Heart left ventricle (tissue), 16 donors: Measurements from ENCODE around the gene PRICKLE1. TPM values are rescaled to one million over a fixed set of nuclear protein-coding genes. Genes with fewer than 3 reads are reported as not detected.
A peak's percentile ranks its signal among the peaks of the same experiment; 100 is the strongest.

Experiments
- ATAC-seq, 4 donors: fragments of 200-7000 bp; cut with Tn5 transposase; one replicate each; pipeline ENCODE4 v1.9.1; 2020 to 2022; ENCODE audit warnings: moderate library complexity in 4 of 4, mild to moderate bottlenecking in 3 of 4, moderate number of reproducible peaks in 1 of 4
- DNase-seq, 5 donors: peaks; one replicate each; pipeline ENCODE4 v3.0.0-alpha.2; 2020
- H3K27ac ChIP-seq, 12 donors: fragments of 200-600 bp; sonication (generic) in 4 of 12; one replicate each; pipeline versions ENCODE4 v1.5.0 to v1.8.0; 2016 to 2022; ENCODE audit warnings: mild to moderate bottlenecking in 2 of 12
- H3K27me3 ChIP-seq, 9 donors: fragments of 200-600 bp; sonication (generic) in 2 of 9; one replicate each; pipeline versions ENCODE4 v1.5.1 to v1.8.0; 2016 to 2022; ENCODE audit warnings: mild to moderate bottlenecking in 3 of 9
- H3K36me3 ChIP-seq, 9 donors: fragments of 200-600 bp; sonication (generic) in 2 of 9; one replicate each; pipeline versions ENCODE4 v1.5.0 to v1.8.0; 2018 to 2022; ENCODE audit warnings: mild to moderate bottlenecking in 2 of 9
- H3K4me1 ChIP-seq, 12 donors: fragments of 200-600 bp; sonication (generic) in 4 of 12; one replicate each; pipeline versions ENCODE4 v1.5.0 to v1.8.0; 2016 to 2022; ENCODE audit warnings: mild to moderate bottlenecking in 3 of 12
- H3K4me3 ChIP-seq, 12 donors: fragments of 200-600 bp; sonication (generic) in 4 of 12; one replicate each; pipeline versions ENCODE4 v1.5.0 to v1.8.0; 2017 to 2022; ENCODE audit warnings: mild to moderate bottlenecking in 9 of 12, moderate library complexity in 4 of 12
- H3K9me3 ChIP-seq, 12 donors: fragments of 200-600 bp; sonication (generic) in 4 of 12; one replicate each; pipeline versions ENCODE4 v1.5.0 to v1.8.0; 2016 to 2022; ENCODE audit warnings: mild to moderate bottlenecking in 1 of 12
- CTCF ChIP-seq, 12 donors: fragments of 200-600 bp; sonication (generic) in 4 of 12; IDR thresholded peaks; one replicate each; pipeline versions ENCODE4 v1.5.0 to v1.8.0; 2018 to 2022; ENCODE audit warnings: antibody characterized with exemption in 12 of 12, mild to moderate bottlenecking in 5 of 12
- POLR2A ChIP-seq, 2 donors: fragments of 450-650 bp; IDR thresholded peaks; one replicate each; pipeline ENCODE4 v1.6.1; 2017; ENCODE audit warnings: antibody characterized with exemption in 2 of 2, mild to moderate bottlenecking in 2 of 2, moderate library complexity in 2 of 2
- WGBS, 4 donors: extraction: QIAGEN DNeasy Blood & Tissue Kit in 2 of 4; methylation state at CpG; one replicate each; pipeline versions ENCODE4 v1.1.5 to v1.1.7; 2013 to 2018; 5-methylcytosine and 5-hydroxymethylcytosine counted together
- intact Hi-C, 10 donors: fragments of 100-400 bp; cut with DNase I; formaldehyde crosslinking; loops; one replicate each; pipeline versions ENCODE4 v1.11.1 to v1.14.2; 2022
- polyA plus RNA-seq, 2 donors: library from polyadenylated mRNA; stranded (reverse); fragments of 200-250 nt; gene quantifications; one replicate each; pipeline ENCODE4 v1.2.3, GENCODE V29; 2013
- total RNA-seq, 9 donors: library from RNA; depleted of rRNA in 2 of 9; stranded (reverse); fragments of >200 nt in 2 of 9; fragmentation: NEBNext Ultra II Directional in 3 of 9; extraction: Animal tissue kit (Norgen Biotek cat#: 25700) in 3 of 9; gene quantifications; one replicate each; pipeline versions ENCODE4 v1.1.0 to v1.2.4, GENCODE V29; 2016 to 2023
- donor health status: ischemic (EF 13 %, LVEDD 7.1; RV severe dilation, severe dysfunction).
- donor health status: healthy with polysubstance abuse.
- donor health status: DM: no; HTN: yes; CAD: no.
- donor health status: DM: no; HTN: no; CAD: no.
- donor health status: ischemic (EF 25% LVEDD 6.9; RV normal size, moderate dysfunction).
- donor health status: ischemic (EF 25% LVEDD 5.7; RV mildly dilated, moderate dysfunction).
- donor health status: healthy.
- donor health status: DM: yes; HTN: yes; CAD: no.
- donor health status: ischemic (EF 35%, LVEDD 5.7; RV mildly dilated, moderate dysfunction).
- donor health status: nonischemic (EF 11% LVEDD 7.7; RV severe dilation, severe dysfunction).
- donor health status: DM: yes; HTN: yes; CAD: no.
- donor health status: PGD.
- donor health status: ischemic (EF 29% LVEDD 5.4; RV normal size, mild dysfunction).
- donor health status: nonischemic (EF 23%, LVEDD 6.1; RV moderate dilation, normal function).

PRICKLE1 gene
- total and polyA plus RNA-seq, 11 donors, result 3.2 to 39.2 (median 20.7) TPM

- DNase-seq, result no peak
These were observed 127.1 kb downstream of the PRICKLE1 start for GRCh38 chr12:42462486-42462885.

GRCh38 chr12:42459336-42459847 is 130.2 kb downstream of the PRICKLE1 start:
- intact Hi-C loops, result no loop called here
- DNase-seq, result no peak

More at GRCh38 chr12:42462486-42462885, 127.1 kb downstream of the PRICKLE1 start:
- Histone ChIP-seq H3K4me1 (peaks cover 0 to 13% (median 6%) of the 10 kb centered on the region in 12 donors), H3K4me3 (no peak overlapping the region), H3K27ac (peak overlapping the region in 2 of 12 donors; percentile 20 to 45), H3K9me3 (no peaks in the 10 kb centered on the region), H3K27me3 (no peaks in the 10 kb centered on the region), H3K36me3 (peaks cover 0 to 100% (median 60%) of the 10 kb centered on the region in 9 donors)
- intact Hi-C loops, result loop anchor here in 1 of 10 donors (10.0 kb wide), 1 partner anchor 128 kb away; no protein-coding TSS in a partner anchor
- 19 to 23% (median 21%) methylated on average over 3 of the region's 3 CpGs for WGBS, 4 donors
- peak in 3 of 4 donors; percentile 55 to 65 (median 58) for ATAC-seq
- TF ChIP-seq CTCF (IDR thresholded peaks at IDR 0.05), result no peak
- TF ChIP-seq POLR2A (IDR thresholded peaks at IDR 0.05), result no peak

GRCh38 chr12:42458575-42458974 is 131.0 kb downstream of the PRICKLE1 start:
- ATAC-seq, result no peak
- Histone ChIP-seq H3K4me3 (no peak overlapping the region), H3K4me1 (peaks cover 0 to 10% (median 6%) of the 10 kb centered on the region in 12 donors), H3K27ac (no peak overlapping the region), H3K9me3 (no peaks in the 10 kb centered on the region), H3K36me3 (peaks cover 0 to 77% (median 30%) of the 10 kb centered on the region in 9 donors), H3K27me3 (no peaks in the 10 kb centered on the region)
- intact Hi-C loops, result no loop called here
- WGBS, 4 donors, result 81 to 96% (median 89%) methylated on average over 2 of the region's 2 CpGs
- DNase-seq, result no peak
- TF ChIP-seq POLR2A (IDR thresholded peaks at IDR 0.05) (no peak), CTCF (IDR thresholded peaks at IDR 0.05) (no peak)

More at GRCh38 chr12:42459336-42459847, 130.2 kb downstream of the PRICKLE1 start:
- no peaks in the 10 kb centered on the region for H3K9me3 ChIP-seq
- peaks cover 0 to 12% (median 6%) of the 10 kb centered on the region in 12 donors for H3K4me1 ChIP-seq
- H3K36me3 ChIP-seq, result peaks cover 0 to 86% (median 38%) of the 10 kb centered on the region in 9 donors
- no peak overlapping the region for H3K4me3 ChIP-seq
- H3K27me3 ChIP-seq, result no peaks in the 10 kb centered on the region
- no peak for ATAC-seq
- 80 to 88% (median 87%) methylated on average over 12 of the region's 12 CpGs for WGBS, 4 donors
- H3K27ac ChIP-seq, result no peak overlapping the region
- TF ChIP-seq CTCF (IDR thresholded peaks at IDR 0.05), result no peak
- TF ChIP-seq POLR2A (IDR thresholded peaks at IDR 0.05), result no peak

- ATAC-seq, result peak in 2 of 4 donors; percentile 28 to 35
- Histone ChIP-seq H3K27me3 (no peaks in the 10 kb centered on the region), H3K4me1 (peaks cover 0 to 11% (median 1%) of the 10 kb centered on the region in 12 donors), H3K36me3 (peaks cover 0 to 22% (median 15%) of the 10 kb centered on the region in 9 donors), H3K4me3 (no peak overlapping the region), H3K9me3 (no peaks in the 10 kb centered on the region), H3K27ac (no peak overlapping the region)
- intact Hi-C loops, result no loop called here
- WGBS, 4 donors, result 41 to 66% (median 50%) methylated on average over 2 of the region's 2 CpGs
- no peak for DNase-seq
- TF ChIP-seq POLR2A (IDR thresholded peaks at IDR 0.05), result no peak
- no peak for TF ChIP-seq CTCF (IDR thresholded peaks at IDR 0.05)
These were observed 139.3 kb downstream of the PRICKLE1 start for GRCh38 chr12:42450248-42450647.
